ENCODE measurements around the gene MPPED2.

GRCh38 chr11:30585892-30586250, 282 bp downstream of the MPPED2 start:
- TF ChIP-seq CTCF (IDR thresholded peaks at IDR 0.05; ENCODE audit: insufficient read depth, low read length) (no peak), SPI1 (IDR thresholded peaks at IDR 0.05; ENCODE audit: borderline replicate concordance, low read depth) (no peak), GABPA (IDR thresholded peaks at IDR 0.05; ENCODE audit: low read depth) (no peak)

All from HL-60 (cell line).